Non-pigmented ciliary epithelial cell (primary cell): ENCODE data around the gene ALDH1A3.

Experiments used
- DNase-seq: peaks from one replicate; pipeline ENCODE4 v3.0.0-alpha.2; 2010; ENCODE audit warnings: low read depth

The ALDH1A3 gene

DNA sequence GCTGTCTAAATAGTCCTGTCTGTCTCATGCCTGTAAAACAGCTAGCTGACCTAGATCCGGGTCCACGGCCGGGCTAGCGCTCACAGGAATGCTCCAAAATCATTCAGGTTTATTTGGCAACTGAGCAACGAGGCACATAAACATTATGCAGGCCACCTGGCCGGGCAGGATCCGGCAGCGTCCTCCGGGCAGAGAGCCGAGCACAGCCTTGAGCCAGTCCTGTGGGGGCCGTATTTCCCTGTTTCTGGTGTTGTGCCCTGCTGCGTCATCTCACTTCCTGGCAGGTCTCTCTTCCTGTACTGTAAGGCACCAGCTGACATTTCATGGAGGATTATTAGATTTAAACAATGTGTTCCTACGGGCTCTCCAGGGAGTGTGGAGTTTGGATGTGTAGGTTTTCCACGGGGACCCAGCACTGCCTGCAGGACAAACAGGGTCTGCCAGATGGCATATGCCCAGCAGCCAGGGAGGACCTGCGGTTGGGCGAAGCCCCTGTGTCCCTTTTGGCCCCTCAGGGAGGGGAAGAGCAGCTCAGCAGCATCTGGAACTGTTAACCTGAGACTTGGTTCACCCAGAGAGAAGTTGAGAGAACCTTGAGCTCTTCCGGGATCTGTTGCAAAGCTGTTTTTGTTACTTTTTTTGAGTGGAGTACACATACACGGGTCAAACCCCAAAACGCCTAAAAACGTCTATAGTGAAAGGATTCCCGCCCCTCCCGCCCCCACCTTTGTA, 23.0 kb downstream of the ALDH1A3 start:
- peak; percentile 27 for DNase-seq

DNA sequence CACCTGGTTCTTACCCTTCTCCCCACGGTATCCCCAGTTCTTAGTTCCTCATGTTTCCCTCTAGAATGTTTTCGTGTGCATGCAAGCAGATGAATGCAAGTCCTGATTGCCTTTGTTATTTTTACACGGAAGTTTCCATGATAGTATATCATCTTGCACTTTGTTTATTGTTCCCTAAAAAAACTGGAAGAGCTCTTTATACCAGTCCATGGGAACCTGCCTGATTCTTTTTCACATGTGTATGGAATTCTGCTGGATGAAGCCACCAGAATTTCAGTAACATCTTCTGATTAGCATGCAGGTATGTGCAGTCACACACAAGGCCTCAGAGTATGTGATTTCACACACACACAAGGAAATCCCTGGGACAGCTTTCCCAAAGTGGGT, 23.5 kb downstream of the ALDH1A3 start:
- DNase-seq: no peak

DNA sequence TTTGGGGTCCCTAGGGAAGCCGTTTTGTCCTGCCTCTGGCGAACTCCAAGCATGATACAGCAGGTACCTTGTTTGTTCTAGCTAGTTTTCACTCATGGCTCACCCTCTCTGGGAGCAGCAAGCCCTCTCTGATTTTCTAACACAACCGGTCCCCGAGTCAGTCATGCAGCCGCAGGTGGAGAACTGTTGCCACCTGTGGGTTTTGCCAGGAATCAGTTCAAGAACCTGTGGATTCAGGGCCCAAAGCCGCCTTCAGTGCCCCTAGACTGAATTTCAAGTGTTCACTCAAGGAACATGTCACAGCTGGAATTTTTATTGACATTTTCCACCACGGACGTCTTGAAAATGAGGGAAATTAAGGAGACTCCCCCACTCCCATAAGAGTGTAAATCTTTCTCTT, 26.2 kb downstream of the ALDH1A3 start:
- no peak for DNase-seq

GRCh38 chr15:100908466-100908865, 28.8 kb downstream of the ALDH1A3 start:
- DNase-seq: no peak

DNA sequence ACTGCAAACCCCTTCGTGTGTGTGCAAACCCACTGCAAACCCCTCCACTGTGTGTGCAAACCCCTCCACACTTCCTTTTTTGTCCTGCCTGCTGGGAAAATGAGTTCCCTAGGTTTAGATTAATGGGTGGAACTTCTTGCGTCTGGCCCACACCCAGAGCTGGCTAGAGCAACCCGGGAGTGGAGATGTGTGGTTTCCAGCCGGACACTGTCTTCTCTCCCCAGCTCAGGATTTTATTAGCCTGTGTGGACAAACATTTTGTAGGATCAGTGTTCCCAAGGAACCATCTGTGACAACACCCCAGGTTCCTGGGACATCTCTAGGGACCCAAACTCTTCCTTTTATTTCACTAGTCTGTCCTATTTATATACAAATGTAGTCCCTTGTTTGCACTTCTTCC, 29.9 kb downstream of the ALDH1A3 start:
- DNase-seq: no peak

GRCh38 chr15:100909989-100910955, 30.6 kb downstream of the ALDH1A3 start:
- DNase-seq: no peak

GRCh38 chr15:100911086-100911485, 31.5 kb downstream of the ALDH1A3 start:
- DNase-seq: no peak

DNA sequence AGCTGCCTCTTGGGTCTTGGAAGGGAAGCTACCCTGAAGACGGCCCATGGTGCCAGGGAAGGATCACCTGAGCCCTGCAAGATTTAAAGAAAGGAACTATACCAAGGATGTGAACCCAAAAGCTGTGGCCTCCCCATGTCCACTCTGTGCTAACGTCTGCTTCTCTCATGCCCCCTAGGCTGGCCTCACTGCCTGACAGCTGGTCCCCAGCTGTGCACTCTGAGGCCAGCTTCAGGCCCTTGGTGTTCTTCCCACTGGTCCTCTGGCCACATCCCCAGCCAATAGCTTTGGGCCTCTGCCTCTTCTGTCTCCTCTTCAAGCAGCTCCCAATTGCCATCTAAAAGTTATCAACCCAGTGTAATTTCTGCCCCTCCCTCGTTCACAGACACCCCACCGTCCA, 34.3 kb downstream of the ALDH1A3 start:
- no peak for DNase-seq

- no peak for DNase-seq
Observed at GRCh38 chr15:100914876-100915275, 35.2 kb downstream of the ALDH1A3 start.

GRCh38 chr15:100918034-100918689, 38.5 kb downstream of the ALDH1A3 start:
- DNase-seq: no peak

- DNase-seq: no peak
Observed at GRCh38 chr15:100918690-100919480, 39.3 kb downstream of the ALDH1A3 start, which contains the start of gene LRRK1. Gene LRRK1, plus strand, starts transcription at chr15:100919357. Its CDS starts 5,276 bp downstream, at chr15:100924633.

DNA sequence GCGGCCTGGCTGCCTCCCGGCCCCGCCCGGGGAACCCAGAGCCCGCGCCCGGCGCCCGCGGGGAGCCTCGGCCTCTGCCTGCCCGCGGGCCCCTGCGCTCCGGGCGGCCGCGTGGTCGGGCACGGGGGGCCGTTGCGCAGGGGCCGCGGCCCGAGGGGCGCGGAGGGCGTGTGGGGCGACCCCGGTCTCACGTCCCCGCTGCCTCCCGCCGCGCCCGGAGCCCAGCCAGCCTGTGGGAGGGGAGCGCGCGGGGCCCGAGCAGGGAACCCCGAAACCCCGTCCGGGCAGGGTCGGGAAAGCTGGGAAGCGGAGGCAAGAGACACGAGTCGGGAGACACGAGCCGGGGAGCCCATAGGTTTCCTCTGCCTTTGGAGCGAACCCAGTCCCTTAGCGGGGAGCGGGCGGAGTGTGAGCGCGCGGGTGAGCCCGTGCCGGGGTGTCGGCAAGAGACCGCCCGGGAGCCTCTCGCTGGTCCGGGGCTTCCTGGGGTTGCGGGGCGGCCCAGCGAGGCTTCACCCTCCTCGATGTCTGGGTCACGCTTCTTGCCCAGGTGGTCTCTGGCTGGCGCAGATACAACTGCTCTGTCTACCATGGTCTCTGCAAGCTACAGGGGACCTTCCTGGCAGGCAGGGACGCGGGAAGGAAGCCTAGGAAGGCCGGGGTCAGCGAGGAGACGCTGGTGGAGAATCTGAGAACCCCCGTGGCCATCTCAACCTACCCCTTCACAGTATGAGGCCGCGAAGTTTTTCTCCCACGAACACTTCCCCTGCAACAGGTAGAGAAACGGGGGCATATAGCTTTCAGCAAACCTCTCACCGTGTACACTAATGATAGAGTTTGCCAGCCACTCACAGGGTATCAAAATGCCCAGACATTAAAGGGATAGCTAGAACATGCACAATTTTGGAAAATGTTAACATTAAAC, 40.1 kb downstream of the ALDH1A3 start:
- DNase-seq: no peak

GRCh38 chr15:100920516-100921135, 41.0 kb downstream of the ALDH1A3 start:
- DNase-seq: no peak

- DNase-seq: no peak
Observed at GRCh38 chr15:100922192-100923040, 42.8 kb downstream of the ALDH1A3 start.

DNA sequence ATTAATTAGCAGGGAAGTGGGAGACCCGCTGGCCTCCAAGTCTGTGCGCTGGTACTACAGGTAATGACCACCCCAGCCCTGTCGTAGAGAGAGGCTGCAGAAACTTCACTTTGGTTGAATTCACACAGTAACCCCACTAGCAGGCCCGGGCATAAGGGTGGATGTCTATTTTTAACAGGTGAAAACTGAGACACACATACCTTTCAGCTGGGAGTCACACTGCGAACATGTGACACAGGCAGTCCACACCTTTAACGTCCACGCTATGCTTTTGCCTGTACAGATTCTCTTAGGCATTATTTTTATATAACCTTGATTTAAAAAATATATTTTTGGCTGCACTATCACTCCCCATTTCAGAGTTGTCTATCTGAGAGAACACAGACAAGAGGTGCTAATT, 43.4 kb downstream of the ALDH1A3 start:
- DNase-seq: no peak

DNA sequence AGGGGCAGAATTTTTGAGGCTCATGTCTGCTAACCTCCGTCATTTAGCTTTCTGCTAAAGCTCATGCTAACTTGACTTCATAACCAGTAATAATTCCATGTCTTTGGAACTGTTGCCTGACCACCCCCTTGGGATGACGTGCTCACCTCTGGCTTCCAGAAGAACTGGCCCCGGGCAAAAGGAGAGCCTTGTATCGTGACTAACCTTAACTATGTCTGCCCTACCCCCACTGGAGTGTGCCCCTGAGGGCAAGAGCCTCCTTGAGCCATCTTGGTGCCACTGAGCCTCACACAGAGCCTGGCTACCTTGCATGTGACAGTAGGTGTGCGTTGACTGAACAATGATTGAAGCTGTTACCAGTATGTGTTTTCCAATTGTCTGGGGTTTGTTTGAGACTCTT, 44.3 kb downstream of the ALDH1A3 start:
- no peak for DNase-seq

- DNase-seq: no peak
Observed at GRCh38 chr15:100924436-100924835, 44.8 kb downstream of the ALDH1A3 start.

GRCh38 chr15:100925480-100925879, 45.8 kb downstream of the ALDH1A3 start:
- DNase-seq: no peak

DNA sequence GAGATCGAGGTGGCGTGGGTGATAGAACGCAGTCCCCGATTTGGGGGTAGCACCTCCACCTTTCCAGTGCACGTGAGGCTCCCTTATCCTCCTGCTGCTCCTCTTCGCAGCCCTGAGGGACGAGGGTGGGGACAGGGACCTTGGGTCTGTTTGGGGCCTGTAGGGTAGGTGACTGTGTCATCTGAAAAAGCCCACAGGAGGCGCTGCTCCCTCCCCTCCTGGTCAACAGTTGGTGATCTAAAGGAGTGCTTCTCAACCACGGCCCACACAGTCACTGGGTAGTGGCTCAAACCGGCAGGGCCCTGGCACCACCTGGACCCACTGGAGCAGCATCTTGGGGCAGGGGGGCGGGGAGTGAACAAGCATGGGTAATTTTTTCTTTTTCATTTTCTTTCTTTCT, 46.6 kb downstream of the ALDH1A3 start:
- no peak for DNase-seq
